ENCODE results near the gene FAM117A.
"Not testable (repeated sequence)": the region's sequence is repeated elsewhere in the genome, so short reads cannot be mapped to it uniquely, and the experiment has no call there.

The FAM117A gene

DNA sequence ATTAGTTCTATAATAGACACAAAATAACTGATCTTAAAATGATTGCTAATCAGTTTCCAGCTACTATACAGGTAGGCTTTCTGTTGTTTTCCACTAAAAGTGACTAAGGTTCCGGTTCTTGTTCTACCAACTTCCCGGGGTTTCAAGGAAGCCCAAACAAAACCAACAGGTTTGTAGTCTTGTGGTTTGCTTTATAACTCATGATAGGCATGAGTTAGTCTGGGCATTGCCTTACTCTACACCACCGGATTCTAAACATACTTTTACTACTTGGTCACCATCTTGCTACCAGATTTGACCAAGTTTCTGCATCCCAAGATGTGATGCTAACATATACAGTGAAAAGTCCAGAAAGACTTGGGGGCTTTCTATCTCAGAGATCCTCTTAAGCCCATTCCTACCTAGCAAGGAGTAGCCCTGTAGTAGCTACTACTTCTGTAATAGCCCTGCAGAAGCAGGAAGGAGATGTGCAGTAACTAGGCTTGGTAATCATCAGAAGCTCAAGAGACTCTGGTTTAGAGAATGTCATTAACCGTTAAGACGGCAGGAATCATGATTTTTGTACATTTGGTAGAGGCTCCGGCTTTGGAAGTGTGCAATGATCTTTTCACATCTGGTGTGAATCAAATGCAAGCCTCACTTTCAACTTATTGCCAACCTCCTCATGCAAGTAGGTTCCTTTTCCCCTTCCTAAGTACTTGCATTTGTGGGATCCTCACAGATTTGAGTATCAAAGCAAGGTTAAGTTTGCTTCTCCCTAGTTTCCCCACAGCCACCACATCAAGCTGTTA is 1.6 kb downstream of the FAM117A start:
- DNase-seq (ENCODE audit: low spot score) = no peak

DNA sequence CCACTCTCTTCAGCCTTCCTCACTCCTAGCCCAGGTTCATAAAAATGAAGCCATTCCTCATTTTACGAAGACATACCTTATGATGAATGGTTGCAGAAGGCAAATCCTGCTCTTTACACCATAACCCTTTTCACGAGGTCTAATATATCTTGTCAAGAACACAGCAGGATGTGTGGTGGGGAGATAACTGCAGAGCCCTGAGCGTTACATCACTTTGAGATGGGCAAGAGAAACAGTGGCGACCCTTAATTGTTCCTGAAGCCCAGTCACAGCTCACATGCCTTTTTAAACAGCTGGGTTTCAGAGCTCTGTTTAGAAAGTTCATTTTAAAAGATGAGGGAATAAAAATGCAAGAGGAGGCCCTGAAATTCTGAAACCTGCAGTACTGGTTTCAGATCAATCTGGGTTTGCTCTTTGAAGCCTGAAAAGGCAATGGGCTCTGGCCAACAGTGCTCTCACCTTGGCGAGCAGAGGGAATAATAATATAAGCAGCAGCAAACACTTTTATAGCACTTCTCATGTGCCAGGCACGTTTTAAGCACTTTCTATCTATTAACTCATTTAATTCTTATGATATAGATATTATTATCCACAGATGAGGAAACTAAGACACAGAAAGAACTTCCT is 2.9 kb downstream of the FAM117A start:
- no peak for DNase-seq (ENCODE audit: low spot score)

DNA sequence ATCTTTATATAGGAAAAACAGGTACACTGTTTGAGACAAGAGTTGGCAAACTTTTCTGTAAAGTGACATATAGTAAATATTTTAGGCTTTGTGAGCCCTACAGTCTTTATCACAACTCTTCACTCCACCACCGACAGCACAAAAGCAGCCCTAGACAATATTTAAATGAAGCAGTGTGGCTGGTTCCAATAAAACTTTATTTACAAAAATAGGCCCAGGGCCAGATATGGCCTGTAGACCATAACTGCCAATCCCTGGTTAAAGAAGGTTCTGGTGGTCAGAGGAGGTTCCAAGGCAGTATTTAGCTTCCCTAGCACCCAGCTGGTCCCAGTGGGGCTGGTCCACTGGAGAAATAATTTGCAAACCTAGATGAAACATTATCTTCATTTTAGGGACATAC is 3.6 kb downstream of the FAM117A start:
- DNase-seq (ENCODE audit: low spot score) = no peak

GRCh38 chr17:49759203-49759602 is 4.7 kb downstream of the FAM117A start:
- no peak for DNase-seq (ENCODE audit: low spot score)

DNA sequence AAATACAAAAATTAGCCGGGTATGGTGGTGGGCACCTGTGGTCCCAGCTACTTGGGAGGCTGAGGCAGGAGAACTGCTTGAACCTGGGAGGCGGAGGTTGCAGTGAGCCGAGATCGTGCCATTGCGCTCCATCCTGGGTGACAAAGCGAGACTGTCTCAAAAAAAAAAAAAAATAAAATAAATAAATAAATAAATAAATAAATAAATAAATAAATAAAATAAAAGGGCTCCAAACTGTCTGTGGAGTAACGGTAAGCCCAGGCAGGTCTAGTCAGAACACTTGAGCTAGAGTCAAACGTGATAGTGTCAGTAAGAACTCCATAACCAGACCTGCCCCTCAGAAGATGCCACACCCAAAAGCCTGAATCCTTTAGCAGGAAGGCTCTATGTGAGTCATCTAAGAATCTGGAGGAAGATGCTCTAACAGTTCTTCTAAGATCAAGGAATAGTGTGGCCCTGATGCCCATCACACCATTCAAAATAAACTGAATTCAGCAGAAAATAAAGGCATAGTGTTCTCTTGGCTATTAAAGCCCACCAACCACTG is 5.4 kb downstream of the FAM117A start:
- DNase-seq (ENCODE audit: low spot score) = not testable (repeated sequence)

GRCh38 chr17:49757151-49757777 is 6.7 kb downstream of the FAM117A start:
- DNase-seq (ENCODE audit: low spot score) = no peak

GRCh38 chr17:49756323-49757150 is 7.4 kb downstream of the FAM117A start:
- DNase-seq (ENCODE audit: low spot score) = no peak

DNA sequence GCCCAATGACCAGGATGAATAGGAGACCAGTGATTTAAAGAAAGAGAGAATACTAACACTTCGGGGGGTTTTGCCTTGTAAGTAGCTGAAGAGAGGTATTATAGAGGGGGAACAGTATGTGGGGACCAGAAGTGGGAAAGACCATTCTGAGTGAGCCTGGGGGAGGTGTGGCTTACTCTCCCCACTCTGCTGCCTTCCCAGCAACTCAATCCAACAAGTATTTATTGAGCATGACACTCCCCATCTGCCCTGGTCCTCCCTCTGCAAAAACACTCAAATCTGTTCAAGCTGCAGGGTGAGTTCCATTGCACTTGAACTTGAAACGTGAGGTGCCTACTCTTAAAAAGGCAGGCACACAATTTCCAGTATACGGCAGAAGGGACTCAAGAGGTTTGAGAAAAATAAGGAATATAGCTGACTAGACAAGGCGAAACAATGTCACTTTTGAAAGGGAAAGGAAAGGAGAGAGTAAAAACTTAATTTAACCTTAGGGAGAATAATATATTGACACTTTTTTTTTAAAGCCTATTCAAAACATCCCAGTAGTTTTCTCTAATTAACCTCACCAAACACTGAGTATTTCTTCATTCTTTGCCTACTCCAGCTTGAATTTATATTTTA is 8.2 kb downstream of the FAM117A start:
- DNase-seq (ENCODE audit: low spot score) = no peak

DNA sequence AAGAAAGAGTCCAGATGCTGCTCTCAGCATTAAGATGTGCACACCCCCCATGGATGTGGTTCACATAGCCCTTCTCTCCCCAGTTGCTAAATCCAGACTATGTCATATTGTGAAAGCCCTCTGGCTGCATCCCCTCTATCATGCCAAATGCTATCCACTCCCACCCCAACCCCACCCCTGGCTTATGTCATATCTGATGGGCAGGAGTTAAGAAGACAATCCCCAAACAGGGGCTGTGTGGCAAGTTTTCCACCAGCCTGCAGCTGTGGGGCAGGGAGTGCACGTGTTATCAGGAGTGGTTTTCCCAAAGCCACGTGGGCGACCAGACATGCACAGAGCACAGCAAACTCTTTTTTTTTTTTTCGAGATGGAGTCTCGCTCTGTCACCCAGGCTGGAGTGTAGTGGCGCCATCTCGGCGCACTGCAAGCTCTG is 10.0 kb downstream of the FAM117A start:
- no peak for DNase-seq (ENCODE audit: low spot score)

DNA sequence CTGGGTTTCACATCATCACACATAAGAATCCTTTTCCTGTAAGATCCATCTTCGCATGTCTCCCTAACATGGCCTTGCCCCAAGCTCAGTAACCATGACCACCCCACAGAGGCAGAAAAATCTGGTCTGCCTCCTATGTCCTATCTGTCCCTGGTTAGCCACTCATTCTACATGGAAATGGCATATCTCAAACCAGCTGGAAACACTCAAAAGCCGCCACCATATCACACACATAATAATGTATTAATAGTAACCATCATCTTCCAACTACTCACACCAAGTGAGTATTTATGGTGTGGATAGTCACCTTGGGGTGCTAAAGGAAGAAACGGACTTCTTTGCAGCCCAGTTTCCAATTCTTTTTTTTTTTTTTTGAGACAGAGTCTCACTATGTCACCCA is 11.4 kb downstream of the FAM117A start:
- no peak for DNase-seq (ENCODE audit: low spot score)

DNA sequence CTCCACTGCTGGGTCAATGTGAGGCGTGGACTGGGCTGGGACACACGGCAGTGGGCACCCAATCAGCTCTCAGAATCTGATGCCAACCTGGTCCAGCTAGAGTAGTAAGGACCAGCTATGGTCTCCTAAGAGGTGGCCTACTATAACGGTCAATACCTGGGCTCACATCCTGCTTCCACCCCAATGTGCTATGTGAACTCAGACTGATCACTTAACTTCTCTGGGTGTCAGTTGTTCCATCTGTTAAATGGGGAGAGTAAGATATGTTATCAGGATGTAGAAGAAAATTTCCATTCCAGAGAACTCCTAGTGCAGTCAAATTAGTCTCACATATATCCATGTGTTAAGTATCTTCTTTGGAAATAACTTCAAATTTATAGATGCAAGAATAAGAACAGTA is 14.2 kb downstream of the FAM117A start:
- no peak for DNase-seq (ENCODE audit: low spot score)

GRCh38 chr17:49748791-49749190 is 15.1 kb downstream of the FAM117A start:
- DNase-seq (ENCODE audit: low spot score) = no peak

GRCh38 chr17:49748223-49748622 is 15.7 kb downstream of the FAM117A start:
- DNase-seq (ENCODE audit: low spot score) = no peak

GRCh38 chr17:49747632-49748031 is 16.3 kb downstream of the FAM117A start:
- DNase-seq (ENCODE audit: low spot score) = no peak

- DNase-seq (ENCODE audit: low spot score) = no peak
Observed at GRCh38 chr17:49746791-49747490, 17.0 kb downstream of the FAM117A start.

- no peak for DNase-seq (ENCODE audit: low spot score)
Observed at GRCh38 chr17:49745175-49746139, 18.5 kb downstream of the FAM117A start.

DNA sequence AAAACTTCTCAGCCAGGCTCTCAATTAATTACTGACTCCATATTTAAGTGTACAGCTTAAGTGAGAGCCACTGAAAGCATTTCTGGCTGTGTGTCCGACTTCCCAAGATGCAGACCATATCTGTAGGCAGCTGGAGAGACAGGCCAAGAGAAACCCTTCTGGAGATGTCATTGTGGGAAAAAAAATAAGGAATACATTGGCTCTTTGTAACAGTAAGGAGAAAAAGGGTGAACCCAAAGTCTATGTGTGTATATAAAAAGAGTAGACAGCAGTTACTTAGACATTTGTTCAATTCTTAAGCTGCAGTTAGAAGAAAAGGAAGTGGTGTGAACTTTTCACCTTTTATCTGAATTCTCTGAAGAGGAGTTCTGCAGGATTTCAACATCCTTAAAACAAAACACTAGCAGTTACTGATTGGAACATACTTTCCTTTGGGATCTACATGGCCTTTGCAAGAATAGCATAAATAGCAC is 21.7 kb downstream of the FAM117A start:
- no peak for DNase-seq (ENCODE audit: low spot score)

DNA sequence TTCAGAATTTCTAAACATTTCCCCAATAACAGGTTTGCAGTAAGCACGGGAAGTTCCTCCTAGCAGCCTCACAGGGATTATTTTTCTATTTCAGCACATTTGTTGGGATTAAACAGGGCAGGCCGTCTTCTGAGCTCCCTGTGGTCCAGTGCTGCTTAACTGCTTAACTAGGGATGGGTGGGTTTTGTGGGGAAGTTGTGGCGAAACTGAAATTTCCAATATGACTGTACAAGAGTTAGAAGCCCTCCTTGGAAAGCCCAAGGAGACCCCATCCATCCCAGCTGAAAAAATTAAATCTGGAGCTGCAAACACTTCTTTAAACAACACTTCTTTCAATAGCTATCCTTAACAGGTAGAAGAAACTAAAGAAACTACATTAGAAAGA is 22.2 kb downstream of the FAM117A start:
- DNase-seq (ENCODE audit: low spot score) = no peak

DNA sequence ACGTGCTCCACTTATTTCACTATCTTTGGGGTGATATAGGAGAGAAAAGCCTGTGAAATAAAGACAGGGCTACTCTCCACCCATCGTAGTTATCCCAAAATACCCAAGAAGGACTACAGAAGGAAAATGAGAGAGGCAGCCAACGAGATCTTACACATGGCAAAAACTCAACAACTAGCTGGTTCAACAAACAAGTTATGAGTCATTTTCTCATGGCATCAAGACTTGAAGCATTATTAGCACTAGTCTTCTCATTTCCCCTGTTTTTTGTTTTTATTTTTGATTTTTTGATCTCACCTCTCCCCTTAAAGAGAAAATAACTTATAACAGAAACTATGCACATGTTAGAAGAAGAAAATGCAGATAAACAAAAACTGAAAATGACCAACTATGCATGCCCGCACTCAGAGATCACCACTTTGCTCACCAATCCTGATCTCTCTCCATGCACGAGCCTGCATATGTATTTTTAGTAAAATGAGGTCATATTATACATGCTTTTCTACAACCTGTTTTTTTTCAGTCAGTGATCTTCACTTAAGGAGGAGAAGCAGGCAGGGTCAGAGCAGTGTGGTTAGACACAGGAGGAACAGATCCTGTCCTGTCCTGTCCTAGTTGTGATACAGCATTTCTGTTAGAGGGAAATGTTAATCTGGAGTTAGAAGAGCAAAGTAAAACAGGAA is 22.8 kb downstream of the FAM117A start:
- no peak for DNase-seq (ENCODE audit: low spot score)
